Measurements from ENCODE around the gene PICK1. TPM values are rescaled to one million over a fixed set of nuclear protein-coding genes. Genes with fewer than 3 reads are reported as not detected.

Gene PICK1
- total and polyA plus RNA-seq, 8 donors, result 12.5 to 55.0 (median 23.3) TPM

DNA sequence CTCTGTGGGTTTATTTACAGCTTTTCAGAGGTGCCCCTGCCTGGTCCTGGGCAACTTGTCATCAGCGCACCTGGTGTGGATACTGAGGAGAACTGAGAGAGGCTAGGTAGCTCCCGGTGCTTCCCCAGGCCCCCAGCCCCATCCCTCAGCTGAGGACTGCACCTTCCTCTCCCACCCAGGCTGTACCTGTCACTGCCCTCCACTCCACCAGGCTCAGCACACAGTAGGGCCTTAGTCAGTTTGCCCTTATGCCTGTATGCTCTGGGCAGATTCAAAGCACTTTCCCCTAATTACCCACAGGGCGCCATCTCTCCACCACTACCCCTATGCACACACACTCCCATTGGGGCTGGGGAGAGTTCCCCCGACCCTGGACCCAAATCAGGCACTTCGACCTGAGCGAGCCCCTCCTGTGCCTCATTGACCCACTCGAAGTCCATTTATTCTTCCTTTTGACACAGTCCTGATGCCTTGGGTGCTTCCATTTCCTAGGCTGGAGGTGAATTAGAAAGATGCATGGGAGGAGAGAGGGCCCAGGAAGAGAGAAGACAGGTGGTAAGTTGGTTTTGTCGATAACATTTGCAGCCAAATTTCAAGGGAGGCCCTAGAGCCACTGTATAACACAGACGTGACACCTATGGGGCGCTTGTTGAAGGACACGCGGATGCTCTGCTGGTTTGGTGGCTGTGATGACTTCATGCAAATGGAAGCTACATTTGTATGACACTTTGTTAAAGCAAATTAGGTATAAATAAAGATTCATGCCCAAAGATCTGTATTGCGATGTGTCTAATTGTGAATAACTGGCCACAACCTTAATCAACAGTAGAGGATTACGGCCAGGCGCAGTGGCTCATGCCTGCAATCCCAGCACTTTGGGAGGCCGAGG, 13.8 kb upstream of the PICK1 start:
- no peak overlapping the region for H3K4me3 ChIP-seq
- H3K27me3 ChIP-seq, result no peaks in the 10 kb centered on the region
- DNase-seq (peak in 1 of 6 donors; percentile 14), FAIRE-seq (no peak), ATAC-seq (no peak)
- H3K4me1 ChIP-seq, result no peaks in the 10 kb centered on the region
- WGBS, 2 donors, result 81 to 87% methylated on average over 16 of the region's 16 CpGs
- TF ChIP-seq, protein P1, sequence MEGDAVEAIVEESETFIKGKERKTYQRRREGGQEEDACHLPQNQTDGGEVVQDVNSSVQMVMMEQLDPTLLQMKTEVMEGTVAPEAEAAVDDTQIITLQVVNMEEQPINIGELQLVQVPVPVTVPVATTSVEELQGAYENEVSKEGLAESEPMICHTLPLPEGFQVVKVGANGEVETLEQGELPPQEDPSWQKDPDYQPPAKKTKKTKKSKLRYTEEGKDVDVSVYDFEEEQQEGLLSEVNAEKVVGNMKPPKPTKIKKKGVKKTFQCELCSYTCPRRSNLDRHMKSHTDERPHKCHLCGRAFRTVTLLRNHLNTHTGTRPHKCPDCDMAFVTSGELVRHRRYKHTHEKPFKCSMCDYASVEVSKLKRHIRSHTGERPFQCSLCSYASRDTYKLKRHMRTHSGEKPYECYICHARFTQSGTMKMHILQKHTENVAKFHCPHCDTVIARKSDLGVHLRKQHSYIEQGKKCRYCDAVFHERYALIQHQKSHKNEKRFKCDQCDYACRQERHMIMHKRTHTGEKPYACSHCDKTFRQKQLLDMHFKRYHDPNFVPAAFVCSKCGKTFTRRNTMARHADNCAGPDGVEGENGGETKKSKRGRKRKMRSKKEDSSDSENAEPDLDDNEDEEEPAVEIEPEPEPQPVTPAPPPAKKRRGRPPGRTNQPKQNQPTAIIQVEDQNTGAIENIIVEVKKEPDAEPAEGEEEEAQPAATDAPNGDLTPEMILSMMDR (IDR thresholded peaks at IDR 0.05), result no peak
- intact Hi-C loops (cut with DNase I), result no loop called here
- no peaks in the 10 kb centered on the region for H3K9me3 ChIP-seq
- H3K36me3 ChIP-seq, result no peaks in the 10 kb centered on the region
- no peak overlapping the region for H3K27ac ChIP-seq

DNA sequence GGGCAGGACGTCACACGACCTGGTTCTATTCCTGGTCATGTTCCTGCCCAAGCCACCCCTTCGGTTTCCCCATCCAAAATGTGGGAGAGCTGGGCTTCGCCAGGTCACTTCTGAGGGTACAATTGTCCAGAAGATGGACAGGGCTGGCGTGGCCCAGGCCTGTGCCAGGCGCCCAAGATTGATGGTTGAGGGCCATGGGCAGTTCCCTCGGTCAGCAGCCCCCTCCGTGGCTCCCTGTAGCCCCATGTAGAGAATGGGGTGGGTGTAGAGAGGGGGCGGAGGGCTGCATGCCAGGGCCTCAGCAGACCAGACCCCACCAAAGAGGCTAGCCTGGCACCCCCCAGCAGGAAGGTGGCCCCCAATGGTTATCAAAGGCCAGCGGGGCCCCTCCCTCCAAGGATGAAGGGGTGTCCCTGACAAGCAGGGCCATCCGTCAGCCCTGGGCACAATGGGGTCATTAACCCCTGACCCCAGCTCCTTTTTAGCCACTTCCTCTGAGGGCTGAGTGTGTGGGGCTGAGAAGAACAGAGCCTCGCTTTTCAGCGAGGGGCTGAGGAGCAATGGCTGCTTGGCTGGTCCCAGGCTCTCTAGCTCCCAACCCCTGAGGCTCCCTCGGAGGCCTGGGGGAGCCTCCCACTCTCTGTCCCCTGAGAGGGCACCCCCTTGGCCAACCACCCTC, 11.0 kb upstream of the PICK1 start:
- H3K4me1 ChIP-seq, result no peaks in the 10 kb centered on the region
- peak in 1 of 6 donors; percentile 46 for DNase-seq
- 70% methylated on average over 13 to 14 of the region's 14 CpGs for WGBS, 2 donors
- no peaks in the 10 kb centered on the region for H3K27me3 ChIP-seq
- TF ChIP-seq, protein P1 (IDR thresholded peaks at IDR 0.05), result no peak
- no peak for ATAC-seq
- FAIRE-seq, result no peak
- no peaks in the 10 kb centered on the region for H3K36me3 ChIP-seq
- H3K27ac ChIP-seq, result no peak overlapping the region
- intact Hi-C loops (cut with DNase I), result no loop called here
- no peaks in the 10 kb centered on the region for H3K9me3 ChIP-seq
- no peak overlapping the region for H3K4me3 ChIP-seq

DNA sequence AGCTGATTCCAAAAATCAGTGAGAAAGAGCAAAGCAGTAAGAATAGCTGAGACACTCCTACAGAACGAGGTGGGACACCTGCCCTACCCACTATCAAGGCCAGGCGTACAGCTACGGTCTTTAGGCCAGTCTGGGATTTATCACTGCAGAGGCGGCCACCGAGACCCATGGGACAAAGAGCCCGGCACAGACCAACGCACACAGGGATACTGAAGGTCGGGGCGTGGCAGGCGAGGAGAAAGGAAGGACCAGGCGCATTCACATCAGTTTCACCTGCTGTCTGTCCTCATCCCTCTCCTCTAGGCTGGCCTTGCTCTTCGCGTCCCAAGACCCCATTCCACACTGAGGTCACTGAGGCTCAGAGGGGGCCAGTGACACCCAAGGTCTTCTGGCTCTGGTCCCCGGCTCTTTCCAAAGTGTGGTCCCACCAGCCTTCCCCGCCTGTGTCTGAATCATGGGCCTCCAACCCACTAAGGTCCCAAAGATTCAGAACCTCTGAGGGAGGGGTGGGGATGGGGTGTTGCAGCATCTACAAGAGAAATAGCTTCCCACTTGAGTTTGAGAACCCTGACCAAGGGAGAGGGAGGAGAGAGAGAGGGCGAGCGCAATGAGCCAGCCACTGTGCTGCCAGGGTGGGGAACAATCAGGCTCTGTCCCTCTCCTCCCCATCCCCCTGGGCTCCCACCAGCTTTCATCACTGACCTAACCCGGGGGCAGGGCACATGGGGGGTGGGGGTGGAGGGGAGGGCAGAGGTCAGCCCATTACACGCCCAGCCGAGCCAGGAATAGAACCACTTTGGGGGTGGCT, 7.2 kb upstream of the PICK1 start:
- no peak overlapping the region for H3K4me3 ChIP-seq
- DNase-seq (peak in 1 of 6 donors; percentile 27), FAIRE-seq (no peak), ATAC-seq (no peak)
- TF ChIP-seq, protein P1 (IDR thresholded peaks at IDR 0.05), result no peak
- intact Hi-C loops (cut with DNase I), result loop anchor here in 2 of 3 donors (5.0 to 10.0 kb wide), 3 partner anchors 297 to 535 kb away; partner anchors contain the start of gene DMC1 (in 1 of the 2)
- H3K36me3 ChIP-seq, result no peaks in the 10 kb centered on the region
- no peak overlapping the region for H3K27ac ChIP-seq
- 66 to 74% methylated on average over 20 of the region's 20 CpGs for WGBS, 2 donors
- H3K4me1 ChIP-seq, result no peaks in the 10 kb centered on the region
- no peaks in the 10 kb centered on the region for H3K9me3 ChIP-seq
- no peaks in the 10 kb centered on the region for H3K27me3 ChIP-seq

DNA sequence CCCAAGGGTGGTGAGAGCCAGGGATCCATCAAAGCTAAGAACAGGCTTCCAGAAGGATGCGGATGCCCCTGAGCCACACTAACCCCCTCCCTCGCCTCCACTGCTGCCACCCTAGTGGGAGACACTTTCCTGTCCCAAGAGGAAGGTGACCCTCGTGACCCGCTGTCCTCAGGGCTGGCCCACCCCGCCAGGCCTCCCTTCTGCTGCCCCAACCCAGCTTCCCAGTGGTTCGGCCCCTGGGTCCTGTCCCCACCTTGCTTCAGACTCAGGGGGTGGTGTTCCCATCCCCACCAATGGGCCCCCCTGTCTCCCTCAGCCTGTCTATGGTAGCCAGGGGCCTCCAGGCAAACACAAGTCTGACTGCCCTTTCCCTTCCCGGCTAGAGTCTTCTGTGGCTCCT, 6.5 kb upstream of the PICK1 start:
- ATAC-seq (no peak), DNase-seq (peak in 1 of 6 donors; percentile 67), FAIRE-seq (no peak)
- TF ChIP-seq, protein P1 (IDR thresholded peaks at IDR 0.05), result no peak
- intact Hi-C loops (cut with DNase I), result loop anchor here in 2 of 3 donors (5.0 to 10.0 kb wide), 3 partner anchors 297 to 534 kb away; partner anchors contain the start of gene DMC1 (in 1 of the 2)
- no peak overlapping the region for H3K27ac ChIP-seq
- H3K4me3 ChIP-seq, result no peak overlapping the region
- H3K4me1 ChIP-seq, result no peaks in the 10 kb centered on the region
- WGBS, 2 donors, result 79 to 87% methylated on average over 7 of the region's 7 CpGs
- H3K27me3 ChIP-seq, result no peaks in the 10 kb centered on the region
- no peaks in the 10 kb centered on the region for H3K9me3 ChIP-seq
- no peaks in the 10 kb centered on the region for H3K36me3 ChIP-seq
